Measurements from ENCODE around the gene TTL. TPM values are rescaled to one million over a fixed set of nuclear protein-coding genes. Genes with fewer than 3 reads are reported as not detected.
"Not testable (repeated sequence)": the region's sequence is repeated elsewhere in the genome, so short reads cannot be mapped to it uniquely, and the experiment has no call there.

TTL gene
- total RNA-seq, 3 donors from 2014 or later: 16.4 to 26.7 (median 22.0) TPM

GRCh38 chr2:112437405-112437831 is 44.5 kb upstream of the TTL start:
- intact Hi-C loops (cut with DNase I; ENCODE audit: low total_unique reads); H3K27ac ChIP-seq; H3K4me1 ChIP-seq; H3K9me3 ChIP-seq; H3K36me3 ChIP-seq; DNase-seq (ENCODE audit: low spot score in 2 of 2); H3K27me3 ChIP-seq; H3K4me3 ChIP-seq: not testable (repeated sequence)

GRCh38 chr2:112438603-112439261 is 43.2 kb upstream of the TTL start:
- H3K4me1 ChIP-seq; intact Hi-C loops (cut with DNase I; ENCODE audit: low total_unique reads); H3K9me3 ChIP-seq; H3K27ac ChIP-seq; DNase-seq (ENCODE audit: low spot score in 2 of 2); H3K4me3 ChIP-seq; H3K36me3 ChIP-seq; H3K27me3 ChIP-seq: not testable (repeated sequence)

- H3K27me3 ChIP-seq; H3K9me3 ChIP-seq; H3K4me1 ChIP-seq; DNase-seq (ENCODE audit: low spot score in 2 of 2); H3K36me3 ChIP-seq; H3K4me3 ChIP-seq; H3K27ac ChIP-seq; intact Hi-C loops (cut with DNase I; ENCODE audit: low total_unique reads): not testable (repeated sequence)
Measured at GRCh38 chr2:112444256-112444655, 37.7 kb upstream of the TTL start.

GRCh38 chr2:112449854-112450253 is 32.1 kb upstream of the TTL start:
- H3K4me1 ChIP-seq: no peaks in the 10 kb centered on the region
- TF ChIP-seq POLR2A (IDR thresholded peaks at IDR 0.05) (no peak), CTCF (IDR thresholded peaks at IDR 0.05) (no peak), POLR2AphosphoS5 (IDR thresholded peaks at IDR 0.05) (no peak)
- intact Hi-C loops (cut with DNase I; ENCODE audit: low total_unique reads): no loop called here
- H3K36me3 ChIP-seq: no peaks in the 10 kb centered on the region
- H3K9me3 ChIP-seq: peaks cover 6 to 8% of the 10 kb centered on the region in 2 donors
- no peaks in the 10 kb centered on the region for H3K27me3 ChIP-seq
- no peak for DNase-seq (ENCODE audit: low spot score in 2 of 2)
- no peak overlapping the region for H3K27ac ChIP-seq
- H3K4me3 ChIP-seq: no peak overlapping the region

- Histone ChIP-seq H3K4me1 (no peaks in the 10 kb centered on the region), H3K4me3 (no peak overlapping the region), H3K36me3 (no peaks in the 10 kb centered on the region), H3K27ac (no peak overlapping the region), H3K27me3 (no peaks in the 10 kb centered on the region), H3K9me3 (peaks cover 6 to 8% of the 10 kb centered on the region in 2 donors)
- intact Hi-C loops (cut with DNase I; ENCODE audit: low total_unique reads): no loop called here
- no peak for DNase-seq (ENCODE audit: low spot score in 2 of 2)
- TF ChIP-seq CTCF (IDR thresholded peaks at IDR 0.05) (no peak), POLR2AphosphoS5 (IDR thresholded peaks at IDR 0.05) (no peak), POLR2A (IDR thresholded peaks at IDR 0.05) (no peak)
Measured at GRCh38 chr2:112451317-112451716, 30.6 kb upstream of the TTL start.

GRCh38 chr2:112454586-112454985 is 27.4 kb upstream of the TTL start:
- intact Hi-C loops (cut with DNase I; ENCODE audit: low total_unique reads): no loop called here
- DNase-seq (ENCODE audit: low spot score in 2 of 2): no peak

More at GRCh38 chr2:112454586-112454985, 27.4 kb upstream of the TTL start:
- Histone ChIP-seq H3K27me3 (no peaks in the 10 kb centered on the region), H3K4me3 (no peak overlapping the region), H3K4me1 (no peaks in the 10 kb centered on the region), H3K9me3 (peaks cover 5 to 8% of the 10 kb centered on the region in 2 donors), H3K27ac (no peak overlapping the region), H3K36me3 (no peaks in the 10 kb centered on the region)
- TF ChIP-seq POLR2AphosphoS5 (IDR thresholded peaks at IDR 0.05) (no peak), CTCF (IDR thresholded peaks at IDR 0.05) (no peak), POLR2A (IDR thresholded peaks at IDR 0.05) (no peak)
